Gastroesophageal sphincter (tissue), 4 donors: ENCODE results near the gene SEH1L. TPM values are rescaled to one million over a fixed set of nuclear protein-coding genes. Genes with fewer than 3 reads are reported as not detected.
A peak's percentile ranks its signal among the peaks of the same experiment; 100 is the strongest.
"Not testable (repeated sequence)": the region's sequence is repeated elsewhere in the genome, so short reads cannot be mapped to it uniquely, and the experiment has no call there.

Source experiments
- ATAC-seq: fragments of 150-250 bp; one replicate; pipeline ENCODE4 v1.9.1; 2016; ENCODE audit warnings: mild to moderate bottlenecking, moderate library complexity
- H3K27ac ChIP-seq, 4 donors: fragments of 200-600 bp; sonication (generic) in 3 of 4; 1 replicate in 3 of 4; 2 replicates in 1 of 4; pipeline ENCODE4 v1.5.1; 2016 to 2019
- H3K27me3 ChIP-seq: fragments of 200-600 bp; sonication (generic); one replicate; pipeline ENCODE4 v1.5.1; 2019
- H3K36me3 ChIP-seq, 2 donors: fragments of 200-600 bp; sonication (generic); one replicate each; pipeline ENCODE4 v1.5.1; 2019; ENCODE audit warnings: control low read depth in 1 of 2
- H3K4me1 ChIP-seq, 3 donors: fragments of 200-600 bp; sonication (generic); 1 replicate in 2 of 3; 2 replicates in 1 of 3; pipeline ENCODE4 v1.5.1; 2016 to 2019; ENCODE audit warnings: control low read depth in 2 of 3
- H3K4me3 ChIP-seq, 2 donors: fragments of 200-600 bp; sonication (generic); one replicate each; pipeline ENCODE4 v1.5.1; 2019; ENCODE audit warnings: mild to moderate bottlenecking in 1 of 2, moderate library complexity in 1 of 2
- H3K9me3 ChIP-seq, 3 donors: fragments of 200-600 bp; sonication (generic); one replicate each; pipeline ENCODE4 v1.5.1; 2017 to 2019; ENCODE audit warnings: control low read depth in 2 of 3
- EP300 ChIP-seq: sonication (generic); formaldehyde crosslinking; IDR thresholded peaks from one replicate; pipeline ENCODE4 v1.6.1; 2017; ENCODE audit warnings: antibody characterized with exemption, mild to moderate bottlenecking
- POLR2A ChIP-seq, 2 donors: fragments of 450-650 bp; IDR thresholded peaks; one replicate each; pipeline ENCODE4 v1.6.1; 2017; ENCODE audit warnings: antibody characterized with exemption in 2 of 2, mild to moderate bottlenecking in 2 of 2, moderate library complexity in 1 of 2
- POLR2AphosphoS5 ChIP-seq: sonication (generic); formaldehyde crosslinking; IDR thresholded peaks from one replicate; pipeline ENCODE4 v1.6.1; 2017; ENCODE audit warnings: antibody characterized with exemption
- WGBS, 2 donors: methylation state at CpG; one replicate each; pipeline ENCODE4 v1.1.5; 2018; ENCODE audit warnings: low coverage in 1 of 2; 5-methylcytosine and 5-hydroxymethylcytosine counted together
- total RNA-seq, 4 donors: library from RNA; depleted of rRNA; stranded (reverse); fragments of >200 nt; gene quantifications; one replicate each; pipeline ENCODE4 v1.1.0, GENCODE V29; 2016
- TF ChIP-seq, protein P1 (sequence below), 4 experiments: fragments of 200-600 bp in 2 of 4; fragments of 450-650 bp in 2 of 4; sonication (generic) in 1 of 4; IDR thresholded peaks; one replicate each; pipeline ENCODE4 v1.5.1; 2017 to 2019; ENCODE audit warnings: antibody characterized with exemption in 4 of 4, mild to moderate bottlenecking in 2 of 4, moderate library complexity in 2 of 4

The SEH1L gene
- total RNA-seq, 4 donors from 2014 or later: 27.4 to 36.2 (median 28.3) TPM

DNA sequence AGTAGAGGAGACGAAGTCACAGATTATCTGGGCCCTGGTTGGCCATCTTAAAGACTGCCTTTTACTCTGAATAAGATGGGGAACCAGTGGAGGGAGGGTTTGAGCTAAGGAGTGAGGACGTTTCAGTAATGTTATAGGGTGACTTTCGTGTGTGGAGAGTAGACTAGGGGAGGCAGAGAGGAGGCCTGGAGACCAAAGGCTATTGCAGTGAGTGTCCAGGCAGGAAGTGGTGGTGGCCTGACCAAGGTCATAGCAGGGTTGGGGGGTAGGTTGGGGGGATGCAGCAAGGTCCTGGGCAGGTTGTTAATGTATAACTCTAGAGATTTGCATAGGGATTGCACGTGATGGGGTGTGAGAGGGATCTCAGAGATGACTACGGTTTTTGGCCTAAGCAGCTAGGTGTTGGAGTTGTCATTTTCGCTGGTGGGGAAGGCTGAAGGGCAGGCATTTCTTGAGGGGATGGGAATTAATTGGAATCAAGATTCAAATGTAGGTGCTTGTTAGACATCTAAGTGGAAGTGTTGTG, 48.2 kb downstream of the SEH1L start:
- ATAC-seq: no peak

DNA sequence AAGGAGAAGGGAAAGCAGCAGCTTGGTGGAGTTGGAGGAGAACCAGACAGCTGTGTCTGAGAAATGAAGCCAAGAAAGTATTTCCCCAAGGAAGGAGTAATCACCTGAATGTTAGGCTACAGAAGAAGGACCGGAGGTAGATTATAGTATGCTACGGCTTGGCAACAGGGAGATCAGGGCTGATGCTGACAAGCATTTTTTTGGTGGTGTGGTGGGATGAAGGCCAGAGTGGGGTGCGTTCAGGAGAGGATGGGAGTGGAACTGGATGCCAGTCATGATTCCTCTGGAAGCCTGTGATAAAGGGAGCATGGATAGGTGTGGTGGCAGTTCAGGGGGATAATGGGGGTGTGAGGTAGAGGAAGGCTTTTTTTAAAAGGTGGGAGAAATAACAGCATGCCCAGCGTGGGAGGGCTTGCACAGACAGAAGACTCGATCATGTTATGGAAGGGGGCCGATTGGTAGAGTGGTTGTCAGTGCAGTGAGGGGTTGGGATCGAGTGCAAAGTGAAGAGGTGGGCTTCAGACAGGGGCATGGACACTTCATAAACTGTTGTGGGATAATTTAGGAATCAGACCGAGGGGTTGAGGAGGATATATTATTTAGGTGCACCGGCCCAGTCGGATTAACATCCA, 49.0 kb downstream of the SEH1L start:
- Histone ChIP-seq H3K27me3 (no peaks in the 10 kb centered on the region), H3K4me1 (peaks cover 7 to 38% (median 10%) of the 10 kb centered on the region in 3 donors), H3K4me3 (no peak overlapping the region), H3K36me3 (peaks cover 0 to 16% of the 10 kb centered on the region in 2 donors), H3K27ac (no peak overlapping the region), H3K9me3 (no peaks in the 10 kb centered on the region)
- TF ChIP-seq POLR2A (IDR thresholded peaks at IDR 0.05): no peak
- ATAC-seq: no peak
- WGBS, 2 donors: 68 to 85% methylated on average over 10 of the region's 10 CpGs

More for the DNA sequence above, 48.2 kb downstream of the SEH1L start:
- TF ChIP-seq, protein P1, sequence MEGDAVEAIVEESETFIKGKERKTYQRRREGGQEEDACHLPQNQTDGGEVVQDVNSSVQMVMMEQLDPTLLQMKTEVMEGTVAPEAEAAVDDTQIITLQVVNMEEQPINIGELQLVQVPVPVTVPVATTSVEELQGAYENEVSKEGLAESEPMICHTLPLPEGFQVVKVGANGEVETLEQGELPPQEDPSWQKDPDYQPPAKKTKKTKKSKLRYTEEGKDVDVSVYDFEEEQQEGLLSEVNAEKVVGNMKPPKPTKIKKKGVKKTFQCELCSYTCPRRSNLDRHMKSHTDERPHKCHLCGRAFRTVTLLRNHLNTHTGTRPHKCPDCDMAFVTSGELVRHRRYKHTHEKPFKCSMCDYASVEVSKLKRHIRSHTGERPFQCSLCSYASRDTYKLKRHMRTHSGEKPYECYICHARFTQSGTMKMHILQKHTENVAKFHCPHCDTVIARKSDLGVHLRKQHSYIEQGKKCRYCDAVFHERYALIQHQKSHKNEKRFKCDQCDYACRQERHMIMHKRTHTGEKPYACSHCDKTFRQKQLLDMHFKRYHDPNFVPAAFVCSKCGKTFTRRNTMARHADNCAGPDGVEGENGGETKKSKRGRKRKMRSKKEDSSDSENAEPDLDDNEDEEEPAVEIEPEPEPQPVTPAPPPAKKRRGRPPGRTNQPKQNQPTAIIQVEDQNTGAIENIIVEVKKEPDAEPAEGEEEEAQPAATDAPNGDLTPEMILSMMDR (IDR thresholded peaks at IDR 0.05): no peak
- no peak for TF ChIP-seq POLR2AphosphoS5
- TF ChIP-seq EP300: no peak
- 93 to 94% methylated on average over 4 to 6 of the region's 6 CpGs for WGBS, 2 donors
- Histone ChIP-seq H3K36me3 (peaks cover 0 to 9% of the 10 kb centered on the region in 2 donors), H3K9me3 (no peaks in the 10 kb centered on the region), H3K4me1 (peaks cover 7 to 38% (median 10%) of the 10 kb centered on the region in 3 donors), H3K27me3 (no peaks in the 10 kb centered on the region), H3K4me3 (no peak overlapping the region), H3K27ac (no peak overlapping the region)

DNA sequence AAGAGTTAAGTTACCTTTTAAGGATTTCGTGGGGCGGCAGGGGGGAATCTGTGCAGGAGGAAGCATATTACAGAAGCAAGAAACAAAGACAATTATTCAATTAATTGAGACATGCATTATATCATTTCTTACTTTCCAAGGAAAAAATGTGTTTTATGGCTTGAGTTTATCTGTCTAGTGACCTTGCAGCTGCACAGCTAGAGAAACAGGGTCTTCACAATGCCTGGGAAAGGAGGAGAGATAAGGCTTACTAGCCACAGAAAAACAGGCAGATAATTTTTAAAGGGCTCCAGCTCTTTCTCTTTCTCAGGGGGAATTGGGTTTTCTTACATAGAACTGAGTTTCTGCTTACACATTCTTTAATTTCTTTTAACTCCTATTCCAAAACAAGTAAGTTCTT, 49.5 kb downstream of the SEH1L start:
- H3K27me3 ChIP-seq, H3K4me3 ChIP-seq, H3K27ac ChIP-seq, H3K9me3 ChIP-seq, ATAC-seq: not testable (repeated sequence)
- Histone ChIP-seq H3K36me3 (peaks cover 0 to 22% of the 10 kb centered on the region in 2 donors), H3K4me1 (peaks cover 4 to 33% (median 8%) of the 10 kb centered on the region in 3 donors)
- WGBS, 2 donors: 71 to 100% methylated on average over 2 of the region's 2 CpGs

DNA sequence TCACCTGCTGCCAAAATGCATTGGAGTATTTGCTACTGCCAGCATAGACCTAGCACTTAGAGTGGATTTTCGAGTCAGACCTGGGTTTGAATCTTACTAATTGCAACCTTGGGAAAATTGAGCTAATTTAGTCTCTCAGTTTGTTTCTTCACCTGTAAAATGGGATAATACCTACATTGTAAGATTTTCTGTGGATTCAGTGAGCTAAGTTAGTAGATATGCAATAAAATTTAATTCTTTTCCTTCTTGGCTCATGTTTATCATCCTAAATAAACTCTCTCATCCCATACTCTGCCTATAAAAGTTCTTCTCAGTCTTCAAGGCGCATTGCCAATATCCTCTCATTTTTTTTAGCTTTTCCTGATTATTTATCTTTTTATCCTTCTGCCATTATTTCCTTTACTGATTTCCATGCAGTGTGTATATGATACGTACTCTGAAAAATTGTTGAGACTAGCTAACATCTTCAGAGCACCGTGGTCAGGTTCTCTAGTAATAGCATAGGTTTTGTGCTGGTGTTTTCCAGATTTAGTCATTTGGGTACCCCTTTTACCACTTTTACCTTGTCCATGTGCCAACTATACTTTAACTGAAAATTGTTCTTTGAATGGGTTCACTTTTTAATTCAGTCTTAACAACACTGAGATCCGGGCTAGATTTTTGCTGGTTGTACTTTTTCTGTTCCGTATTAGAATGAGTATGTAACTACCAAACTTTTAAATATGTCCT, 50.7 kb downstream of the SEH1L start:
- TF ChIP-seq, protein P1 (IDR thresholded peaks at IDR 0.05): no peak
- TF ChIP-seq EP300: no peak
- no peak for TF ChIP-seq POLR2A (IDR thresholded peaks at IDR 0.05)
- 63 to 76% methylated on average over 4 to 6 of the region's 6 CpGs for WGBS, 2 donors
- H3K4me3 ChIP-seq: no peak overlapping the region
- no peak overlapping the region for H3K27ac ChIP-seq
- no peaks in the 10 kb centered on the region for H3K9me3 ChIP-seq
- no peaks in the 10 kb centered on the region for H3K27me3 ChIP-seq
- peaks cover 0 to 23% of the 10 kb centered on the region in 2 donors for H3K36me3 ChIP-seq
- ATAC-seq: no peak
- peaks cover 0 to 21% (median 0%) of the 10 kb centered on the region in 3 donors for H3K4me1 ChIP-seq

DNA sequence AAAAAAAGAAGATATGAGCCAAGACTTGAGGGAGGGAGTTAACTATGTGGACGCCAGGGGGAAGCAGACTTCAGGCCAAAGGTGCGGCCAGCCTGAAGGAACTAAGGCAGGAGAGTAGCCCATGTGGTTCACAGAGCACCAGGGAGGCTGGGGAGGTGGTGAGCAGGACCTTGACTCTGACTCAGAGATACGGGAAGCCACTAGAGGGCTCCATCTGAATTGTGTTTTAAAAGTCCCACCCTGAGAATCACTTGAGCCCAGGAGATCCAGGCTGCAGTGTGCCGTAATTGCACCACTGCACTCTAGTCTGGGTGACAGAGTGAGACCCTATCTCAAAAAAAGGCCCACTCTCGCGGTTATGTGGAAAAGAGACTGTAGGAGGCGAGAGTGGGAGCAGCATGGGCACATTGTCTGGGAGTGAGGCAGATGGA, 55.7 kb downstream of the SEH1L start:
- Histone ChIP-seq H3K36me3 (peaks cover 0 to 42% of the 10 kb centered on the region in 2 donors), H3K27me3 (no peaks in the 10 kb centered on the region), H3K4me1 (no peaks in the 10 kb centered on the region), H3K9me3 (no peaks in the 10 kb centered on the region), H3K4me3 (no peak overlapping the region), H3K27ac (no peak overlapping the region)
- 54 to 55% methylated on average over 5 to 7 of the region's 7 CpGs for WGBS, 2 donors
- TF ChIP-seq POLR2AphosphoS5 (no peak), EP300 (no peak)
- TF ChIP-seq, protein P1 (IDR thresholded peaks at IDR 0.05): peak in 3 of 4 experiments; percentile 6 to 30 (median 20)
- no peak for ATAC-seq
